Hepatocyte (in vitro differentiated cells): ENCODE data around the gene TMEFF1.

Source experiments
- EZH2 ChIP-seq: fragments of 200-600 bp; sonication (generic); IDR thresholded peaks from 2 replicates; pipeline ENCODE4 v1.6.1; 2016; ENCODE audit warnings: antibody characterized with exemption, mild to moderate bottlenecking, borderline replicate concordance
- TF ChIP-seq, protein P1 (sequence below): fragments of 200-600 bp; sonication (generic); IDR thresholded peaks from 2 replicates; pipeline ENCODE4 v1.5.1; 2016; ENCODE audit warnings: antibody characterized with exemption, mild to moderate bottlenecking; ENCODE audit not compliant: poor library complexity

DNA sequence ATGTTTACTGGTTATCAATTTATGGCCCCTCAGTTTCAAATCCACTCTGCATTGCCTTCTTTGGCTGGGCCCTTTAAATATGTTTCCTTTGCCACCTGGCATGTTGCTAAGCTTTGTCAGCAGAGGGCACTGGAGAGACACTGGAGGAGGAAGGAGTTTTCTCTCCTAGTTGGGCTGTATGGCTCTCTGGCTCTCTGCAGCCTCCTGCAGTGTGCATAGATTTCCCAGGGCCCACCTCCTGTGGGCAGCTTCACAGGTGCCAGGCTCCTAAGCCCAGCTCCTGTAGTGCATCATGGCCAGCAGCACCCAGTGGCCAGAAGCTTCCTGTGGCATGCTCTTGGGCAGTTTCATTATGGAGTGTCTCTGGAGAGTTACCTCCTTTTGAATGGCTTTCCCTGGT, 128.3 kb downstream of the TMEFF1 start:
- TF ChIP-seq EZH2: no peak
- TF ChIP-seq, protein P1, sequence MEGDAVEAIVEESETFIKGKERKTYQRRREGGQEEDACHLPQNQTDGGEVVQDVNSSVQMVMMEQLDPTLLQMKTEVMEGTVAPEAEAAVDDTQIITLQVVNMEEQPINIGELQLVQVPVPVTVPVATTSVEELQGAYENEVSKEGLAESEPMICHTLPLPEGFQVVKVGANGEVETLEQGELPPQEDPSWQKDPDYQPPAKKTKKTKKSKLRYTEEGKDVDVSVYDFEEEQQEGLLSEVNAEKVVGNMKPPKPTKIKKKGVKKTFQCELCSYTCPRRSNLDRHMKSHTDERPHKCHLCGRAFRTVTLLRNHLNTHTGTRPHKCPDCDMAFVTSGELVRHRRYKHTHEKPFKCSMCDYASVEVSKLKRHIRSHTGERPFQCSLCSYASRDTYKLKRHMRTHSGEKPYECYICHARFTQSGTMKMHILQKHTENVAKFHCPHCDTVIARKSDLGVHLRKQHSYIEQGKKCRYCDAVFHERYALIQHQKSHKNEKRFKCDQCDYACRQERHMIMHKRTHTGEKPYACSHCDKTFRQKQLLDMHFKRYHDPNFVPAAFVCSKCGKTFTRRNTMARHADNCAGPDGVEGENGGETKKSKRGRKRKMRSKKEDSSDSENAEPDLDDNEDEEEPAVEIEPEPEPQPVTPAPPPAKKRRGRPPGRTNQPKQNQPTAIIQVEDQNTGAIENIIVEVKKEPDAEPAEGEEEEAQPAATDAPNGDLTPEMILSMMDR: peak; percentile 56
